Glutamatergic neuron (in vitro differentiated cells): ENCODE data around the gene GINM1. TPM values are rescaled to one million over a fixed set of nuclear protein-coding genes. Genes with fewer than 3 reads are reported as not detected.

Experiments used
- DNase-seq: peaks from one replicate; pipeline ENCODE4 v3.0.0; 2022
- H3K27ac Mint-ChIP-seq: one replicate; pipeline ENCODE4 v1.8.0; 2020; ENCODE audit warnings: mild to moderate bottlenecking, mixed read lengths, inconsistent platforms; ENCODE audit not compliant: unreplicated experiment
- H3K27me3 Mint-ChIP-seq: one replicate; pipeline ENCODE4 v1.8.0; 2020; ENCODE audit warnings: mild to moderate bottlenecking, moderate library complexity, mixed read lengths, inconsistent platforms; ENCODE audit not compliant: unreplicated experiment
- H3K36me3 Mint-ChIP-seq: one replicate; pipeline ENCODE4 v1.8.0; 2020; ENCODE audit warnings: mild to moderate bottlenecking, mixed read lengths, inconsistent platforms; ENCODE audit not compliant: unreplicated experiment
- H3K4me1 Mint-ChIP-seq: one replicate; pipeline ENCODE4 v1.8.0; 2020; ENCODE audit warnings: mild to moderate bottlenecking, low read depth, mixed read lengths, inconsistent platforms; ENCODE audit not compliant: unreplicated experiment
- H3K4me3 Mint-ChIP-seq: one replicate; pipeline ENCODE4 v1.8.0; 2020; ENCODE audit warnings: mild to moderate bottlenecking, mixed read lengths, inconsistent platforms; ENCODE audit not compliant: unreplicated experiment
- H3K9me3 Mint-ChIP-seq: one replicate; pipeline ENCODE4 v1.8.0; 2020; ENCODE audit warnings: mild to moderate bottlenecking, moderate library complexity, mixed read lengths, inconsistent platforms; ENCODE audit not compliant: unreplicated experiment
- CTCF ChIP-seq: fragments of 200-600 bp; sonication (generic); IDR thresholded peaks from one replicate; pipeline ENCODE4 v1.5.0; 2021; ENCODE audit not compliant: partially characterized antibody, unreplicated experiment
- long read RNA-seq: library from polyadenylated mRNA; unstranded; transcript quantifications from one replicate; pipeline ENCODE4 v2.0.0, GENCODE V29; 2020; ENCODE audit not compliant: unreplicated experiment
- total RNA-seq: library from RNA; stranded (reverse); fragmentation: NEBNext Ultra II Directional; extraction: Animal tissue kit (Norgen Biotek cat#: 25700); gene quantifications from one replicate; pipeline ENCODE4 v1.2.1, GENCODE V29; 2021; ENCODE audit not compliant: unreplicated experiment

GINM1 gene
- total RNA-seq, result 11.2 TPM
- long read RNA-seq, partial matches to known transcripts, result 0 of 3 reads
- long read RNA-seq, other reads (novel, unspliced or antisense), result 0 of 3 reads

- Mint-ChIP-seq H3K36me3 (no peaks in the 10 kb centered on the region), H3K27me3 (peaks cover under 1% of the 10 kb centered on the region), H3K9me3 (peaks cover 4% of the 10 kb centered on the region), H3K4me1 (no peaks in the 10 kb centered on the region), H3K27ac (peak within 1 kb of the TSS; percentile 52), H3K4me3 (peak within 1 kb of the TSS; percentile 90)
- peak; percentile 55 for TF ChIP-seq CTCF
- DNase-seq, result peak; percentile 94
Observed at GRCh38 chr6:149565527-149566409, at the start of gene GINM1. GINM1 (plus strand) TSS chr6:149566375; CDS start chr6:149566415, 40 bp downstream.

- DNase-seq, result no peak
- H3K36me3 Mint-ChIP-seq, result no peaks in the 10 kb centered on the region
- H3K4me3 Mint-ChIP-seq, result no peak overlapping the region
- no peak overlapping the region for H3K27ac Mint-ChIP-seq
- no peaks in the 10 kb centered on the region for H3K4me1 Mint-ChIP-seq
- peaks cover 1% of the 10 kb centered on the region for H3K27me3 Mint-ChIP-seq
- H3K9me3 Mint-ChIP-seq, result no peaks in the 10 kb centered on the region
- TF ChIP-seq CTCF, result no peak
Observed at GRCh38 chr6:149529650-149530049, 36.5 kb upstream of the GINM1 start.

GRCh38 chr6:149534742-149535141, 31.4 kb upstream of the GINM1 start:
- peaks cover 4% of the 10 kb centered on the region for H3K36me3 Mint-ChIP-seq
- TF ChIP-seq CTCF, result no peak
- H3K9me3 Mint-ChIP-seq, result no peaks in the 10 kb centered on the region
- no peaks in the 10 kb centered on the region for H3K4me1 Mint-ChIP-seq
- no peaks in the 10 kb centered on the region for H3K27me3 Mint-ChIP-seq
- no peak overlapping the region for H3K4me3 Mint-ChIP-seq
- no peak overlapping the region for H3K27ac Mint-ChIP-seq
- DNase-seq, result no peak

GRCh38 chr6:149541139-149541538, 25.0 kb upstream of the GINM1 start:
- Mint-ChIP-seq H3K27me3 (no peaks in the 10 kb centered on the region), H3K36me3 (peaks cover 4% of the 10 kb centered on the region), H3K9me3 (peaks cover 3% of the 10 kb centered on the region), H3K27ac (no peak overlapping the region), H3K4me3 (no peak overlapping the region), H3K4me1 (peaks cover 9% of the 10 kb centered on the region)
- no peak for DNase-seq
- TF ChIP-seq CTCF, result no peak
